NCI-H748 (cell line): ENCODE results near the gene BICD1.

Experiments used
- DNase-seq: peaks from one replicate; lab custom pipeline; 2025; ENCODE audit not compliant: unreplicated experiment; lab: John Stamatoyannopoulos, UW

BICD1 gene

DNA sequence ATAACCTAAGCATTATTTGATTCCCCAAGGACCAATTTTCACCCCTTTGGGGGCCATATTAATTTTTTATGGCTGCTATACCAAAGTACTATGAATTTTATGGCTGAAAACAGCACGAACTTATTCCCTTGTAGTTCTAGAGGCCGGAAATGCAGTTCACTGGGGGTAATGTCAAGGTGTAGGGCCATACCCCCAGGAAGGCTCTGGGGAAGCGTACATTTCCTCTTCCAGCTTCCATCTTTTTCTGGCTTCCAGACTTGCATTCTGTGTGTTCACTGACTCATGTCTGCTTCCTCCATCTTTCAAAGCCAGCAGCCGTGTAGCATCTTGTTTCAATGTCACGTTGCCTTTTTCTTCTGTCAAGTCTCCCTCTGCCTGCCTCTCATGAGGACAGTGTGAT, 133.5 kb downstream of the BICD1 start:
- DNase-seq = no peak

DNA sequence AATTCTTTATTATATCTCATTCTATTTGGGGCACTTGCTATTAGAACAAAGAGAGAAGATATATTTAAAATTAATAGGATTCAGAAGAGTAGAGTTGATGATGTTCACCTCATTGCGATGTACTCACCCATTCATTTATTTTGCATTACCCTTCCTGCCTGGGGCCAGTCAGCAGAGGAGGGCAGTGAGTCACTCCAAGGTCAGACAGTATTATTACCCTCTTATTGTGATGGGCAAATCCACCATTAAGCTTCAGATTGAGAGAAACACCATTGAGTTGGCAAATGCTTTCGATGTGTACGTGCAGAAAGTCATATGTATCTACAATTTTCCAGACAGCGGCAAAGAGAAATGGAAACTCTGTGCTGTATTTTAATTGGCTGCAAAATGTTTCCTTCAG, 134.2 kb downstream of the BICD1 start:
- no peak for DNase-seq

DNA sequence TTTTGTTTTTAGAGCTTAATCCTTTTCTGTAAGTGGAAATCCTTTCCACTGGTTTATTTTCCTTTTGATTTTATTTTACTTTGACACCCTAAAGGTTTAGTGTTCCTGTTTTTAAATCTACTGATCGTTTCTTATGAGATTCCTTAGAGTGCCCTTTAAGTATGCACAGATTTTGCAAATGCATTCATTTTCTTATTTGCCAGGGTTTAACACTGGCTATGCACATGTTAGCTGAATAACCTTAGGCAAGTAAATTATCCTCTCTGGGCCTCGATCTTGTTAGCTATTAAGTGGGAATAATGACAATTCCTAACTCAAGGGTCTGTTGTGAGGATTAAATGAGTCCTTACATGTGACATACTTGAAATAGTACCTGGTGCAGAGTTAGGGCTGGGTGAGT, 136.0 kb downstream of the BICD1 start:
- DNase-seq = no peak

GRCh38 chr12:32248441-32249140, 141.9 kb downstream of the BICD1 start:
- DNase-seq = no peak

GRCh38 chr12:32249777-32250176, 143.1 kb downstream of the BICD1 start:
- no peak for DNase-seq

- no peak for DNase-seq
Observed at GRCh38 chr12:32252199-32253073, 145.8 kb downstream of the BICD1 start.

GRCh38 chr12:32253154-32253790, 146.6 kb downstream of the BICD1 start:
- DNase-seq = no peak

DNA sequence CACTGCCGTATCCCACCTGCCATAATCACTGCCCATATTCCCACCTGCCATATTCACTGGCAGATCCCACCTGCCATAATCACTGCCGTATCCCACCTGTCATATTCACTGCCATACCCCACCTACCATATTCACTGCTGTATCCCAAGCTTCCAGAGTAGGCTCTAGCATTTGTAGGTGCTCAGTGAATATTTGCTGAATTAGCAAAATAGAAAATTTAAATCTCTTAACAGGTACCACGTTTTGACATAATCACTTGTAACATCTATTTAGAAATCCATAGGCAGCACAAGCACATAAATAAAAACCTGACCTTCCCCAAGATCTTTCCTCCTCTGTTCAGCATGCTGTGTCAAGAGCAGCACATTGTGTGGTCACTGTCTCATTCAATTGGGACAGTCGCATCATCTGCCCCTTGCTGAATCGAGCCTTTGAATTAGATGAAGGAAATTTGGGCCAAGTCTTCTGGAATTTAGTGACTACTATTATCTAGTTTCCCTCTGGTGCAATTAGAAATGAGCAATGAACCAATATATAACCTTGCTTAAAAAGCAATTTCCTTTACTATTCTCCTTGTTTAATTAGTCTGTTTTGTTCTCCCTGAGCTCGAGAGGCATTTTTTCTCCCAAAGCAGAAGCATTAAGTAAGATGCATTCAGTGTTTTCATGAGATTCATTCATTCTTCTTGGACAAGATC, 147.8 kb downstream of the BICD1 start:
- DNase-seq = no peak

DNA sequence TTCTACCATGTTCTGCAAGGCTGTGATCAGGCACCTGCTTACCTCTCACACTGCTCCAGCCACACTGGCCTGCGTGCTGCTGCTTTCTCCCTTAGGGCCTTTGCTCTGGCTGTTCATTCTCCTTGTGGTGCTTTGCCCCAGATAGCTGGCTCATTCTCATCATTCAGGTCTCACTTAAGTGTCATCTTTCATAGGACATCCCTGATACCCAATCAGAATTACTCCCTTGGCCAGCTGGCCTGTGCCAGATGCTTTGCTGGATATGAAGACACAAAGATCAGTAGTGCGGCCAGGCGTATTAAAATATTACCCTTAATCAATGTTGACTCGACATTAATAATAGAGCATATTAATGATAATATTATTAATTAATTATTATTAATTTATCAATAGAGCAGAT, 148.9 kb downstream of the BICD1 start:
- DNase-seq = no peak

DNA sequence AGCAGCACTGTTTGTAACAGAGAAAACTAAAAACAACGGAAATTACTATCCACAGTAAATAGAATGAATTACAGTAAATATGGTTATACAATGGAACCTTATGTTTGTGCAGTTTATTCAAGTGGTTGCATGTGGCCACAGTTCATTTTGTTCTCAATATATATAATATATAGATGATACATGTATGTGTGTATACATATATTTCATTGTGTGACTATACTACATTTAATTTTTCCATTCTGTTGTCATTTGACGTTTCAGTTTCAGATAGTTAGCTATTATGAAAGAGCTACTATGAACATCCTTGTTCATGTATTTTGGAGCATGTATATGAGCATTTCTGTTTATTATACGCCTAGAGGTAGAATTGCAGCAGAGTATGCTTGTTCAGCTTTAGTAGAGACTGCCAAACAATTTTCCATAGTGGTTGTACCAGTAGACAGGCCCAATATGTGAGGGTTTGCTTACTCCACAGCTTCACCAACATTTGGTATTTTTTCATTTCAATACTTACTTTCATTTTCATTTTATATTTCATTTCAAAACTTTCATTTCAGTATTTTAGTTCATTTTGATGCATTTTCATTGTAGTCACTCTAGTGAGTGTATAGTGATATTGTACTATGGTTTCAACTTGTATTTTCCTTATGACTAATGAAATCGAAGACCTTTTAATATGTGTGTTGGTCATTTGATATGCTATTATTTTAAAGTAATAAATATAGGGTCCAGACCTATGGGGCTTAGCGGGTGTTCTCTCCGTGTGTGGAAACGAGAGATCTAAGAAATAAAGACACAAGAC, 151.2 kb downstream of the BICD1 start:
- DNase-seq = no peak

GRCh38 chr12:32260696-32261095, 154.0 kb downstream of the BICD1 start:
- DNase-seq = no peak

GRCh38 chr12:32261638-32262037, 155.0 kb downstream of the BICD1 start:
- DNase-seq = peak; percentile 34

- no peak for DNase-seq
Observed at GRCh38 chr12:32264961-32265360, 158.3 kb downstream of the BICD1 start.

- DNase-seq = no peak
Observed at GRCh38 chr12:32265456-32265855, 158.8 kb downstream of the BICD1 start.

- no peak for DNase-seq
Observed at GRCh38 chr12:32265951-32266350, 159.3 kb downstream of the BICD1 start.

GRCh38 chr12:32266756-32267155, 160.1 kb downstream of the BICD1 start:
- no peak for DNase-seq

DNA sequence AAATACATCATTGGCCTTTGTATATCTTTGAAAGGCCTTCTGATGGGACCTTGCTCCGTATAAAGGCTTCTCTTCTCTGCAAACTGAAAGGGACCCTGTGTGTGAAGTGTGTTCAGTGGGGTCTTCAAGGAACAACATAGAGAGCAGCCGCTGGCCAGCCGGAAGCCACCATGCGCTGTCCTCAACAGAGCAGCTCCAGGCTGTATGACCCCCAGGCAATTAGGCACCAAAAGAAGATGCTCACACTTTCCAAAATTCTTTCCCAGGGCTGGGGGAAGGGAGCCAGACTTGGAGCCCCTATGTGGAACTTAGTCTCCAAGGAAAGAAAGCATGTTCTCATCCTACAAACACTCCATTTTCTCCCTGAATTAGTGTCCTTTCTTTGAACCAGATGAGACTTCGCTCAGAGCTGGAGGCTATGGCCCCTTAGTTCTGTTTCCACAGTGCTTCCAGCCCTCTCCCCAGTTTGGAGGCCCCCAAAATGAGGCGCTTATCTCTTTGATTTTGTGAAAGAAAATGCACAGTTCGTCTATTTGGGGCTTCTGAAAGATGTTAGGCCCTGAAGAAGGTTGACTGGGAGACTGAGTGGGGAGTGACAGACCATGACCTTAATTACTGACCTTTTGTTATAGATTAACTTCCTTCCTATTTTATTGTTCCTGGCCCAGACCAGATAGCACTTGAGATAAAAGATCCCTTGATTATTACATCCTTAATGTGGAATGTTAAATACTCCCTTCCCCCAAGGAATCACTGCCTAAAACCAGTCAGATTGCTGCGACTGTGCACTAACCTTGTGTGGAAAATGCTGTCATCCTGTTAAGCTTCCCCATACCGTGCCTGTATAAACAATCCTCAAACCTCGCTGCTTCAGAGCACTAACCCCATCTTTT, 164.4 kb downstream of the BICD1 start:
- no peak for DNase-seq

- no peak for DNase-seq
Observed at GRCh38 chr12:32272465-32272864, 165.8 kb downstream of the BICD1 start.

DNA sequence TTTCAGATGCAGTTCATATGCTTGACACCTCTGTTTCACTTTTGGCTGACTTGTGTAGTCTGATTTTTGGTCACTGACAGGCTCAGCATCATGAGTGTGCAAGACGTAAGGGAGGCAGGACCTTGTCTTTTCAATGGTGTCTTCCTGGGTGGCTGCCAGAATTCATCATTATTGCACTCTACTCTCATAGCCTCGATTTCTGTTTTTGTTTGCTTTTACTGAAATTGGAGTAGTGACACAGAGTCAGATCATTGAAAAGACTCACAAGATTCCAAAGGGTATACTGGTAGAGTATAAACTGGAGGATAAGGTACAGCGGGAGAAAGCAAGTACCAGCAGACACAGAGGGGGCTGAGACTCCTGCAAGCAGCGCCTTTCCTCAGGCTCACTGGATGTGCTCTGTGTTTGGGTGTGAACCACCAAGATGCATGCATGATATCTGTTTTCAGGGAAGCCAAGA, 166.4 kb downstream of the BICD1 start:
- DNase-seq = no peak
